ENCODE results near the gene CLDN7.

The CLDN7 gene

DNA sequence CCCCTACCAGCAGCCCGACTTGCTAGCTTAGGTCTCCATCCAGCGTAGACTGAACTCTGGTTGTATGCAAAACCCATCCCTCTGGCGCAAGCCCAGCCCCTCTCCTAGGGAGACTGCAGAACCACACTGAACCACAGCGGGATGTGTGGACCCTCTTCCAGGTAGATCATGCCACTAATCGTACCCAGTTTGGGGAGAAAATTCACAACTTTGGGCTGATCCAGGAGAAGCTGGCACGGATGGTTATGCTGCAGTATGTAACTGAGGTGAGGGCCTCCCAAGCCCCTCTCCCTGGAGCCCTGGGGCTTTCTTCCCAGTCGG, 39.3 kb downstream of the CLDN7 start:
- H3K9ac ChIP-seq (ENCODE audit: low read depth, low read length): no peak overlapping the region
- H3K4me3 ChIP-seq (ENCODE audit: low read length): no peak overlapping the region
- WGBS: 93% methylated on average over 7 of the region's 7 CpGs
- H3K27ac ChIP-seq (ENCODE audit: low read depth, low read length): no peak overlapping the region
- no peaks in the 10 kb centered on the region for H3K27me3 ChIP-seq (ENCODE audit: insufficient read depth, low read length)
- peaks cover 18% of the 10 kb centered on the region; the same call in 1 of the 2 replicates for H3K4me1 ChIP-seq (ENCODE audit: insufficient read depth, low read length)
- no peaks in the 10 kb centered on the region for H3K9me3 ChIP-seq (ENCODE audit: insufficient read depth, low read depth, low read length)
- H3K36me3 ChIP-seq (ENCODE audit: insufficient read depth, low read length): peaks cover 68% of the 10 kb centered on the region

DNA sequence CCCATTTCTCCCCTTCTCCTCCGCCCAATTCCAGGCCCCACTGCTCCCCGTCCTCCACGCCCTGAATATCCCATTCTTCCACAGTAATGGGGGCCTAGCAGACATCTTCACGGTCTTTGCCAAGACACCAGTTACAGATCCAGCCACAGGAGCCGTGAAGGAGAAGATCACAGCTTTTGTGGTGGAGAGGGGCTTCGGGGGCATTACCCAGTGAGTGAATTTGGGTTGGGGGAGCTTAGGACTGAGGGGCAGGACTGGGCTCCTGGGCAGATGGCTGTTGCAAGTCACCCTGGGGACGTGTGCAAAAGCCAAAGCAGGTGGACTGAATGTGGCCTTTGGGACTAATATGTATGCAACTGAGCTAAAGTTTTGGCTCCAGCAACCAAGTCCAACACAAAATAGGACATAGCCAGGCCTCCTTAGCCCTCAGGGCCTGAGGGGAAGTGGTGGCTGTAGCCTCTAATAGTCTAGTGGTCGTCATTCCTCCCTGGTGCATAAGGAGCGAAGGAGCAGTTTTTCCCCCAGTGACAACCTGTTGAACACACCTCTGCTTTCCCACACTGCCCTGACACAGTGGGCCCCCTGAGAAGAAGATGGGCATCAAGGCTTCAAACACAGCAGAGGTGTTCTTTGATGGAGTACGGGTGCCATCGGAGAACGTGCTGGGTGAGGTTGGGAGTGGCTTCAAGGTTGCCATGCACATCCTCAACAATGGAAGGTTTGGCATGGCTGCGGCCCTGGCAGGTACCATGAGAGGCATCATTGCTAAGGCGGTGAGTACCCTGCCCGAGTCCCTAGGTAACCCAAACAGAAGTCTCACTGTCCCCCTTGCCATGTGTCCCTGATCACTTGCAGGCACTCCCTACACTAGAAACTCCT, 39.9 kb downstream of the CLDN7 start:
- H3K27me3 ChIP-seq (ENCODE audit: insufficient read depth, low read length): no peaks in the 10 kb centered on the region
- H3K4me1 ChIP-seq (ENCODE audit: insufficient read depth, low read length): peaks cover 21% of the 10 kb centered on the region; the same call in 1 of the 2 replicates
- H3K9me3 ChIP-seq (ENCODE audit: insufficient read depth, low read depth, low read length): no peaks in the 10 kb centered on the region
- 94% methylated on average over 15 of the region's 15 CpGs for WGBS
- H3K36me3 ChIP-seq (ENCODE audit: insufficient read depth, low read length): peaks cover 62% of the 10 kb centered on the region
- H3K9ac ChIP-seq (ENCODE audit: low read depth, low read length): no peak overlapping the region
- H3K27ac ChIP-seq (ENCODE audit: low read depth, low read length): no peak overlapping the region
- no peak overlapping the region for H3K4me3 ChIP-seq (ENCODE audit: low read length)

DNA sequence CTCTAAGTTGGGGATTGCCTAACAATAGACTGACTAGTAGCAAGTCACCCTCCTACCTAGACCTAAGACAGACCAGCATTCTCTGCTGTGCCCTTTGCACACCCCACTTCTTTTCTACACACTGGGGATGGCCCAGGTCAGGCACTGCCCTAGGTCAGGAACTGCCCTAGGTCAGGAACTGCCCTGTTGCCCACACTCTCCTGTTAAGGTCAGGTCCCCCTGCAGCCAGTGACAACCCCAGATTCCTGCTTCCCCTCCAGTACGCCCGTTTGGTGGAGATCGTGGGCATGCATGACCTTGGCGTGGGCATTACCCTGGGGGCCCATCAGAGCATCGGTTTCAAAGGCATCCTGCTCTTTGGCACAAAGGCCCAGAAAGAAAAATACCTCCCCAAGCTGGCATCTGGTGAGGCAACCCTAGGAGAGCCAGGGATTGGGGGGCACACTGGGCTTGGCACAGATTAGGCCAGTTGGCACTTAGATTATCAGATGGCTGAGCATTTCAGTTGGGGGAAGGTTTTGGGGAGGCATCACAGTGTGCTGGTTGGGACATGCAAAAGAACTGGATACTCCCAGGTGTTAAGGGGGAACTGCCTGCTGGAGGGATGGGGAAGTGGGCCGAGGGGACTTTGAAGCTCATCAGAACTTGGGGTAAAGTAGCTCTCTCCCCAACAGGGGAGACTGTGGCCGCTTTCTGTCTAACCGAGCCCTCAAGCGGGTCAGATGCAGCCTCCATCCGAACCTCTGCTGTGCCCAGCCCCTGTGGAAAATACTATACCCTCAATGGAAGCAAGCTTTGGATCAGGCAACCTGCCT, 40.8 kb downstream of the CLDN7 start:
- peak overlapping the region; percentile 81; the same call in 1 of the 2 replicates for H3K4me3 ChIP-seq (ENCODE audit: low read length)
- H3K27me3 ChIP-seq (ENCODE audit: insufficient read depth, low read length): no peaks in the 10 kb centered on the region
- H3K4me1 ChIP-seq (ENCODE audit: insufficient read depth, low read length): peaks cover 21% of the 10 kb centered on the region; the same call in 1 of the 2 replicates
- peak overlapping the region; percentile 5; the same call in 1 of the 2 replicates for H3K27ac ChIP-seq (ENCODE audit: low read depth, low read length)
- no peak overlapping the region for H3K9ac ChIP-seq (ENCODE audit: low read depth, low read length)
- WGBS: 97% methylated on average over 10 of the region's 10 CpGs
- no peaks in the 10 kb centered on the region for H3K9me3 ChIP-seq (ENCODE audit: insufficient read depth, low read depth, low read length)
- peaks cover 54% of the 10 kb centered on the region for H3K36me3 ChIP-seq (ENCODE audit: insufficient read depth, low read length)

DNA sequence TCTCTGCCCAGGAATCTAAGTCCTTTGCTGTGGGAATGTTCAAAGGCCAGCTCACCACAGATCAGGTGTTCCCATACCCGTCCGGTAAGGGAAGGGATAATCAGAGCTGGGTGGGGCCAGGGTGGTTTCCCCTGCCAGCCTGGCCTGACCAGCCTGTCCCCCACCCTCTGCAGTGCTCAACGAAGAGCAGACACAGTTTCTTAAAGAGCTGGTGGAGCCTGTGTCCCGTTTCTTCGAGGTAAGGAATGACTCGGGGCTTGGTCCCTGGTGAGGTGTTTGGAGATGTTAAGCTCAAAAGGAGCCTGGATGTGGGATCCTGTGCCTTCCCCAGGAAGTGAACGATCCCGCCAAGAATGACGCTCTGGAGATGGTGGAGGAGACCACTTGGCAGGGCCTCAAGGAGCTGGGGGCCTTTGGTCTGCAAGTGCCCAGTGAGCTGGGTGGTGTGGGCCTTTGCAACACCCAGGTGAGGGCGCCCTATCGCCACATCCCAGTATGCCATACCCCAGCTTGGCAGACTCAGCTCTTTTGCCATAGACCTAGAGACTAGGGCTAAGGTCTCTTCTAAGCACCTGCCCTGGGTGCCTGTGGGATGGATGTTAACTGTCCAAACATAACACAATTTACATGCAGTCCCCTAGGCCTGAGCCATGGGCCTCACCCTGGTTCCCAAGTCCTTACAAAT, 41.5 kb downstream of the CLDN7 start:
- H3K36me3 ChIP-seq (ENCODE audit: insufficient read depth, low read length): peaks cover 46% of the 10 kb centered on the region
- WGBS: 50% methylated on average over 11 of the region's 11 CpGs

DNA sequence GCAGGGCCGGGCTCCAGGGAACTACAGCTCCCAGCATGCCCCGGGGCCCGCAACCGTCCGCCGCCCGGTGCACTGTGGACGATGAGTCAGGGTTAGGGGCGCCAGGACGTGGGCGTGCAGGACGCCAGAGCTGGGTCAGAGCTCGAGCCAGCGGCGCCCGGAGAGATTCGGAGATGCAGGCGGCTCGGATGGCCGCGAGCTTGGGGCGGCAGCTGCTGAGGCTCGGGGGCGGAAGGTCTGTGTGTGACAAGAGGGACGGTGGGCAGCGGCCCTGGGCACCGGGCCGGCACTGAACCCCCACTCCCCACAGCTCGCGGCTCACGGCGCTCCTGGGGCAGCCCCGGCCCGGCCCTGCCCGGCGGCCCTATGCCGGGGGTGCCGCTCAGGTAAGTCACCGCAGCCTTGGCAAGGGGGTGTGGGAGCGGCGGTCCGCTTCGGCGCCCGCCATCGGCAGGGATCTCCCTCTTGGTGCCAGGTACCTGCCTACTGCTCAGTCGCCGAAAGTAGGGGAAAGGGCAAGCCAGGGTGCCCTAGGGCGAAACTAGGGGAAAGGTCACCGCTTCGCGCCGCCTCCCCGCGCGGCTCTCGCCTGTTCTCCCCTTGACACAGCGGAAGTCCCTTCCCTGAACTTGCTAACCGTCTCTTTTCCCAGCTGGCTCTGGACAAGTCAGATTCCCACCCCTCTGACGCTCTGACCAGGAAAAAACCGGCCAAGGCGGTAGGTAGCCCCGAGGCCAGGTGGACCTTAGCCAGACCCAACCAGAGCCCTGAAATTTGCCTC, 42.3 kb downstream of the CLDN7 start, which contains the start of the genes ACADVL and DLG4:
Gene ACADVL, plus strand, starts transcription at position 127 of the 781 bp plus-strand sequence. Its CDS starts 47 bp downstream, at position 174.
Gene DLG4, minus strand, starts transcription at position 25 of the 781 bp plus-strand sequence.
- H3K27me3 ChIP-seq (ENCODE audit: insufficient read depth, low read length): no peaks in the 10 kb centered on the region
- peak within 1 kb of the TSS; percentile 81 for H3K4me3 ChIP-seq (ENCODE audit: low read length)
- H3K4me1 ChIP-seq (ENCODE audit: insufficient read depth, low read length): peaks cover 21% of the 10 kb centered on the region; the same call in 1 of the 2 replicates
- peak within 1 kb of the TSS; percentile 78 for H3K27ac ChIP-seq (ENCODE audit: low read depth, low read length)
- H3K36me3 ChIP-seq (ENCODE audit: insufficient read depth, low read length): peaks cover 39% of the 10 kb centered on the region
- H3K9ac ChIP-seq (ENCODE audit: low read depth, low read length): peak within 1 kb of the TSS; percentile 90
- no peaks in the 10 kb centered on the region for H3K9me3 ChIP-seq (ENCODE audit: insufficient read depth, low read depth, low read length)
- whole genome bisulfite sequencing: under 1% methylated on average over 63 of the region's 63 CpGs

More for the DNA sequence above, 41.5 kb downstream of the CLDN7 start:
- peak overlapping the region; percentile 81 for H3K4me3 ChIP-seq (ENCODE audit: low read length)
- no peaks in the 10 kb centered on the region for H3K27me3 ChIP-seq (ENCODE audit: insufficient read depth, low read length)
- H3K9ac ChIP-seq (ENCODE audit: low read depth, low read length): peak overlapping the region; percentile 90
- H3K4me1 ChIP-seq (ENCODE audit: insufficient read depth, low read length): peaks cover 21% of the 10 kb centered on the region; the same call in 1 of the 2 replicates
- peak overlapping the region; percentile 78 for H3K27ac ChIP-seq (ENCODE audit: low read depth, low read length)
- H3K9me3 ChIP-seq (ENCODE audit: insufficient read depth, low read depth, low read length): no peaks in the 10 kb centered on the region

DNA sequence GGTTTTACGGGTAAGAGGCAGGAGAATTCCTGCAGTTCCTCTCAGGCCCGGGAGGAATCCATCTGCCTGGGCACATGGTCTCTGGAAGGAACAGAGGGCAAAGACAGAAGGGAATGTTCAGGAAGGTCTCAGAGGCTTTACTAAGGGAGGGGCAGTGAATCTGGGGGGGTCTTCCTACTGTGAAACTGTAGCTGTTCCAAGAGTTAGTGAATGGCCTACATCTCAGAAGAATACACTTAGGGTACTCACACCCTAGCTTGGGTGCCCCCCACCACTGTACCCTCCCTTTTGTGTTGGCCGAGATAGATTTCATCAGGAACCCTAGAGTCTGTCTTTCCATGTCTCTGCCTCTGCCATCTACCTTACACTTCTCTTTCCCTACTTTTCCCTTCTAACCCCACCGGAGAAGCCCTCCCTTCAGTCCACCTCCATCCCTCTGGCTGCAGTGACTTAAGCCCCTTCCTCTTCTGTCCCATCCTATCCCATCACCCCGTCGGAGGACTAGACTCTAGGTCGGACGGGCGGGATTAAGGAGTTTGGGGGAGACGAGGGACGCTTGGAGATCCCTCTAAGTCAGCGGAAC, 43.0 kb downstream of the CLDN7 start:
- Histone ChIP-seq H3K4me1 (ENCODE audit: insufficient read depth, low read length) (peaks cover 21% of the 10 kb centered on the region; the same call in 1 of the 2 replicates), H3K27me3 (ENCODE audit: insufficient read depth, low read length) (no peaks in the 10 kb centered on the region), H3K27ac (ENCODE audit: low read depth, low read length) (no peak overlapping the region), H3K9ac (ENCODE audit: low read depth, low read length) (peak overlapping the region; percentile 90; the same call in 1 of the 2 replicates), H3K4me3 (ENCODE audit: low read length) (peak overlapping the region; percentile 81), H3K36me3 (ENCODE audit: insufficient read depth, low read length) (peaks cover 33% of the 10 kb centered on the region), H3K9me3 (ENCODE audit: insufficient read depth, low read depth, low read length) (no peaks in the 10 kb centered on the region)
- WGBS: 26% methylated on average over 12 of the region's 12 CpGs

DNA sequence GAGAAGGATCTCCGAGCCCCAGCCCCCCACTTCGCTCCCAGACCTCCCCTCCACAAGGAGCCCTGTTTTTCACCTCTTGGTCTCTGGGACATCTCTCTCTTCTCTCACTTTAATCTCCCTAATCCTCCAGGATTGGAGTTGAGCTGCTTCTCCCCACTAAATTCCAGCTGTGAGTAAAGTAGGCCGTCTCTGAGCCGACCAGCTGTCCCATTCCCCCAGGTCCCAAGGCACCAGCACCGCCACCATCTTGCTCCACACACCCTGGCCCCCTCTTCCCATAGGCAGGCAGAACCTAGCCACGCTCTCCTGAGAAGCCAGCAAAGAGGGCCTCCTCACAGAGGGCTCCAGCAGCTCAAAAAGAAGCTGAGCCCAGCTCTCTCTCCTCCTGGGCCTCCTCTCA, 43.5 kb downstream of the CLDN7 start:
- Histone ChIP-seq H3K36me3 (ENCODE audit: insufficient read depth, low read length) (peaks cover 28% of the 10 kb centered on the region), H3K4me3 (ENCODE audit: low read length) (no peak overlapping the region), H3K4me1 (ENCODE audit: insufficient read depth, low read length) (peaks cover 21% of the 10 kb centered on the region; the same call in 1 of the 2 replicates), H3K9me3 (ENCODE audit: insufficient read depth, low read depth, low read length) (no peaks in the 10 kb centered on the region), H3K27ac (ENCODE audit: low read depth, low read length) (no peak overlapping the region), H3K9ac (ENCODE audit: low read depth, low read length) (no peak overlapping the region), H3K27me3 (ENCODE audit: insufficient read depth, low read length) (no peaks in the 10 kb centered on the region)
- WGBS: 71% methylated on average over 6 of the region's 6 CpGs

DNA sequence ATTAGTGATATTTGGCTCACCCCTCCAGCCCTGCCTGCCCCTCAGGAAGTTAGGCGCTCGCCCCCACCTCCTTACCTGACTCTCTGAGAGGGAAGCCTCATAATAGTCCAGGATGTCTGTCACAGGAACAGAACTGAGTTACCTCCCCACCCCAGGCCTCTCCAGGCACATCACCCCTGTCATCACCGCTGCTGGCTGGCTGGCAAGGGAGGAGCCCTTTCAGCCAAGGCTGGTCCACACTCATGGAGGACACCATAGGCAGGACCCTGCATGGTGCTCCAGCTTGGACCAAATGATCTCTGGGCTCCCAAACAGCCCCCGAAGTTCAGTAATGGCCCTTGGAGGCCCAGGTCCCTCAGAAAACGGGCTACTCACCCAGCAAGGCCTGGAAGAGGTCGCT, 44.1 kb downstream of the CLDN7 start:
- H3K4me3 ChIP-seq (ENCODE audit: low read length): peak overlapping the region; percentile 54
- peaks cover 26% of the 10 kb centered on the region; the same call in 1 of the 2 replicates for H3K4me1 ChIP-seq (ENCODE audit: insufficient read depth, low read length)
- peak overlapping the region; percentile 47; the same call in 1 of the 2 replicates for H3K9ac ChIP-seq (ENCODE audit: low read depth, low read length)
- no peaks in the 10 kb centered on the region for H3K27me3 ChIP-seq (ENCODE audit: insufficient read depth, low read length)
- no peaks in the 10 kb centered on the region for H3K9me3 ChIP-seq (ENCODE audit: insufficient read depth, low read depth, low read length)
- WGBS: 81% methylated on average over 6 of the region's 6 CpGs
- peak overlapping the region; percentile 9; the same call in 1 of the 2 replicates for H3K27ac ChIP-seq (ENCODE audit: low read depth, low read length)
- H3K36me3 ChIP-seq (ENCODE audit: insufficient read depth, low read length): peaks cover 22% of the 10 kb centered on the region

DNA sequence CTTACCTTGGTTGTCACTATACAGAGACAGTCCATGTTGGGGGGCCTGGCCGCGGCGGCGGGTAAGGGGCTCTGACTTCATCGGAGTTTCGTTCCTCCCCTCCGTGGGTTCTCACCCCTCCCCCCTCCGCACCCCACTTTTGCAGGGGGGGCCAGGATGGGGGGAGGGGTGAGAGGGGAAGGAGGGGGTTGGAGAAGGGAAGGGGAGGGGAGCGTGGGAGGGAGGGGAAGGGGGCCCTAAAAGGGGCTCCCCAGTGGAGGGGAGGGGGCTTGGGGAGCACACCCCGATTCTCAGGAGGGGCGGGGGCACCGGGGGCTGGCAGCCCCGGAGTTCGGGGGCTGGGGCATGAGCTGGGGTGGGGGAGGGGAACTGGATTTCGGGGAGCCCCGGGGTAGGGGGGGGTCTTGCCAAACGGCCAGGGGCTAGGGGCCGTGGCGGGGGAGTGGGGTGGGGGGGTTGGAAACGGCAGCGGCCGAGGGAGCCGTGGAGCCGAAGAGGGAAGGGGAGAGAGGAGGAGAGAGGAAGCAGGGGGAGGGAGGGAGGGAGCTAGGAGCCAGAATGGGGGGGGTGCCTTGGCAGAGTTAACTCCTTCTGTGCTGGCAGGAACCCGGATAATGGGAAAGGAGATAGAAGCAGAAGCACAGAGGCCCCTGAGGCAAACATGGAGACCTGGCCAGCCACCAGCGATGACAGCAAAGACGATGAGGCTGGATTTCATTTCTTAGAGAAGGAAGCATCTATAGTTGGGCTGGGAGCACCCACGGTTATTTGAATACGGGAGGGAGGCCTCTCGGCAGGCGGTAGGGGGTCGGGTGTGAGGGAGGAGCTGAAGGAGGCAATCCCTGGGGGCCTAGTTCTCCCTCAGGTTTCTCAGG, 44.9 kb downstream of the CLDN7 start:
- H3K36me3 ChIP-seq (ENCODE audit: insufficient read depth, low read length): peaks cover 14% of the 10 kb centered on the region
- WGBS: 3% methylated on average over 27 of the region's 32 CpGs
- peak overlapping the region; percentile 9; the same call in 1 of the 2 replicates for H3K27ac ChIP-seq (ENCODE audit: low read depth, low read length)
- no peaks in the 10 kb centered on the region for H3K27me3 ChIP-seq (ENCODE audit: insufficient read depth, low read length)
- H3K9me3 ChIP-seq (ENCODE audit: insufficient read depth, low read depth, low read length): no peaks in the 10 kb centered on the region
- H3K4me1 ChIP-seq (ENCODE audit: insufficient read depth, low read length): peaks cover 27% of the 10 kb centered on the region; the same call in 1 of the 2 replicates
- H3K9ac ChIP-seq (ENCODE audit: low read depth, low read length): peak overlapping the region; percentile 47; the same call in 1 of the 2 replicates
- H3K4me3 ChIP-seq (ENCODE audit: low read length): peak overlapping the region; percentile 54

Measured in HUES64 (cell line).